ENCODE data around the gene KCNC2. TPM values are rescaled to one million over a fixed set of nuclear protein-coding genes. Genes with fewer than 3 reads are reported as not detected.

Gene KCNC2
- not detected for polyA plus RNA-seq (2012; ENCODE audit: missing spikeins)

GRCh38 chr12:75209812-75210138, at the start of gene KCNC2:
Gene KCNC2, minus strand, starts transcription at chr12:75209839.
- TF ChIP-seq POLR2AphosphoS5 (IDR thresholded peaks at IDR 0.05; ENCODE audit: low read depth, low read length) (no peak), POLR2A (IDR thresholded peaks at IDR 0.05; ENCODE audit: low read depth, low read length) (no peak), TAF1 (IDR thresholded peaks at IDR 0.05; ENCODE audit: borderline replicate concordance, low read depth, low read length) (no peak)
- FAIRE-seq (no peak), DNase-seq (ENCODE audit: insufficient read length) (no peak)

DNA sequence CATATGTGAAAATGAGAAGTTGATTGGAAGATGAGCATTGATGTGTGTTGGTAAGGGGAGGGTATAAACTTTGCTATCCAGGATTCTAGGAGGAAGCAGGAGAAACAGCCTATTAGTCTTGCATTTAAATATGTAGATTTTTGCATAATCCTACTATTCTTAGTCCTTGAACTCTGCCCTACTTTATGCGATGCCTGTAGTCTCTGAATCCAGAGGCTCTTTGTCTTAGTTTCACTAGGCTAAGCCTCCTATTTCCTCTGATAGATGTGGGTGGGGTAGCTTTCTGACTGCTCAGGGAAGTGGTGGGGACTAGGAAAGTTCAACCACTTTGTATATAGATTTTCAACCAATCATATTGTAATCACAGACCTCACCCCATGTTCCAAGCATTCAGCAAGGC, 49.5 kb upstream of the KCNC2 start:
- DNase-seq (ENCODE audit: insufficient read length) (no peak), FAIRE-seq (no peak)
- TF ChIP-seq POLR2AphosphoS5 (IDR thresholded peaks at IDR 0.05; ENCODE audit: low read depth, low read length) (no peak), TAF1 (IDR thresholded peaks at IDR 0.05; ENCODE audit: borderline replicate concordance, low read depth, low read length) (no peak), POLR2A (IDR thresholded peaks at IDR 0.05; ENCODE audit: low read depth, low read length) (no peak)

DNA sequence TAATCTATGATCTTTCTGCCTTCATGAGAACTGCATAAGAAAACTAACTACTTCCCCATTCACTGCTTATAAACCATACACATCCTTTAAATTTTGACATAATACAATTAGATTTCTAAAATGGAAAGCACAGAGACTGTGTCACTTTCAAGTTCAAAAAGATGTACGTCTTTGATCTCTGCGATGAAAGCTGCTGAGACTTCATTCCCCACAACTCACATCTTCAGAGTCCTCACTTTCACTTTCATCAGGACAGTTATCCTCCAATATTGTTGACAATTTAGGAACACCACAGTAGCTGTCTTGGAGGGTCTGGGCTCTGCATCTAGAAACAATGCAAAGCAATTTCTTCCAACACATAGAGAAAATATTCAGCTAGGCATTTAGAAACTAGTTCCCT, 47.9 kb upstream of the KCNC2 start:
- TF ChIP-seq TAF1 (IDR thresholded peaks at IDR 0.05; ENCODE audit: borderline replicate concordance, low read depth, low read length) (no peak), POLR2A (IDR thresholded peaks at IDR 0.05; ENCODE audit: low read depth, low read length) (no peak), POLR2AphosphoS5 (IDR thresholded peaks at IDR 0.05; ENCODE audit: low read depth, low read length) (no peak)
- DNase-seq (ENCODE audit: insufficient read length) (no peak), FAIRE-seq (no peak)

- no peak for TF ChIP-seq POLR2AphosphoS5 (IDR thresholded peaks at IDR 0.05; ENCODE audit: low read depth, low read length)
- TF ChIP-seq POLR2A (IDR thresholded peaks at IDR 0.05; ENCODE audit: low read depth, low read length): no peak
- TF ChIP-seq TAF1 (IDR thresholded peaks at IDR 0.05; ENCODE audit: borderline replicate concordance, low read depth, low read length): no peak
- FAIRE-seq (no peak), DNase-seq (ENCODE audit: insufficient read length) (no peak)
These were observed 35.5 kb upstream of the KCNC2 start for GRCh38 chr12:75245108-75245507.

DNA sequence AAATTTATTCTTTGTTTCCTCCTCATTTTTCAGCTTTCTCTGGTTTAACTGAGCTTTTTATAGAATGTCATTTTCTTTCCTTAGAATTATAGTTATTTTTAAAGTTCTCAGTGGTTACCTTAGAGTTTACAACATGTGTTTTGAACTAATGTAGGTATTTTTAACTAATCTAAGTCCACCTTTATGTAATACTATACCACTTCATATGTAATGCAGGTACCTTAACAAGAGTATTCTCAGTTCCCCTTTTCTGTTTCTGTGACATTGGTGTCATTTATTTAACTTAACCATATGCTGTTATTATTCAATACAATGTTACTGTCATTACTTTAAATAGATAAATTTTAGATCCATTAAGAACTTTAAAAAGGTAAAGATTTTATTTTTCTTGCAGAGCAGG, 30.3 kb upstream of the KCNC2 start:
- TF ChIP-seq POLR2AphosphoS5 (IDR thresholded peaks at IDR 0.05; ENCODE audit: low read depth, low read length): no peak
- TF ChIP-seq POLR2A (IDR thresholded peaks at IDR 0.05; ENCODE audit: low read depth, low read length): no peak
- TF ChIP-seq TAF1 (IDR thresholded peaks at IDR 0.05; ENCODE audit: borderline replicate concordance, low read depth, low read length): no peak
- FAIRE-seq: no peak
- no peak for DNase-seq (ENCODE audit: insufficient read length)

- no peak for DNase-seq (ENCODE audit: insufficient read length)
- TF ChIP-seq POLR2A (IDR thresholded peaks at IDR 0.05; ENCODE audit: low read depth, low read length) (no peak), TAF1 (IDR thresholded peaks at IDR 0.05; ENCODE audit: borderline replicate concordance, low read depth, low read length) (no peak), POLR2AphosphoS5 (IDR thresholded peaks at IDR 0.05; ENCODE audit: low read depth, low read length) (no peak)
- no peak for FAIRE-seq
These were observed 26.6 kb upstream of the KCNC2 start for GRCh38 chr12:75236206-75236605.

GRCh38 chr12:75227132-75227531, 17.5 kb upstream of the KCNC2 start:
- TF ChIP-seq POLR2A (IDR thresholded peaks at IDR 0.05; ENCODE audit: low read depth, low read length) (no peak), TAF1 (IDR thresholded peaks at IDR 0.05; ENCODE audit: borderline replicate concordance, low read depth, low read length) (no peak), POLR2AphosphoS5 (IDR thresholded peaks at IDR 0.05; ENCODE audit: low read depth, low read length) (no peak)
- FAIRE-seq (no peak), DNase-seq (ENCODE audit: insufficient read length) (no peak)

DNA sequence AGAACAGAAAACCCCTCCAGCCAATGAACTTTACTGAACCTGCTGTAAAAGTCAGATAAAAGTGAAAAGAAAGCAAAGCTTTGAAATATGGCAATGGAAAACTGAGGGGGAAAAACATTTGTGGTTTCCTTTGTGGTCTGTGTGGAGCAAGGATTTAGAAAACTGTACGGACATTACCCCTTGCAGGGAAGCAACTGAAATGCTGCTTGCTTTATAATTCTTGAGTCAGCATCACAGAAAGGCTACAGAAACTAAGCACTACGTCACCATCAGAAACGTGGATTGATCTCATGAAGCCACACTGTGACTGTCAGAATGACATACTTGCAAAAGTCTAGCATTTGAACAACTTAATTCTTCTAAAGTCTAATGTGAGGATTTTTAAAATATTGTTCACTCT, 2.4 kb upstream of the KCNC2 start:
- no peak for TF ChIP-seq POLR2AphosphoS5 (IDR thresholded peaks at IDR 0.05; ENCODE audit: low read depth, low read length)
- TF ChIP-seq TAF1 (IDR thresholded peaks at IDR 0.05; ENCODE audit: borderline replicate concordance, low read depth, low read length): no peak
- TF ChIP-seq POLR2A (IDR thresholded peaks at IDR 0.05; ENCODE audit: low read depth, low read length): no peak
- FAIRE-seq: no peak
- DNase-seq (ENCODE audit: insufficient read length): no peak

DNA sequence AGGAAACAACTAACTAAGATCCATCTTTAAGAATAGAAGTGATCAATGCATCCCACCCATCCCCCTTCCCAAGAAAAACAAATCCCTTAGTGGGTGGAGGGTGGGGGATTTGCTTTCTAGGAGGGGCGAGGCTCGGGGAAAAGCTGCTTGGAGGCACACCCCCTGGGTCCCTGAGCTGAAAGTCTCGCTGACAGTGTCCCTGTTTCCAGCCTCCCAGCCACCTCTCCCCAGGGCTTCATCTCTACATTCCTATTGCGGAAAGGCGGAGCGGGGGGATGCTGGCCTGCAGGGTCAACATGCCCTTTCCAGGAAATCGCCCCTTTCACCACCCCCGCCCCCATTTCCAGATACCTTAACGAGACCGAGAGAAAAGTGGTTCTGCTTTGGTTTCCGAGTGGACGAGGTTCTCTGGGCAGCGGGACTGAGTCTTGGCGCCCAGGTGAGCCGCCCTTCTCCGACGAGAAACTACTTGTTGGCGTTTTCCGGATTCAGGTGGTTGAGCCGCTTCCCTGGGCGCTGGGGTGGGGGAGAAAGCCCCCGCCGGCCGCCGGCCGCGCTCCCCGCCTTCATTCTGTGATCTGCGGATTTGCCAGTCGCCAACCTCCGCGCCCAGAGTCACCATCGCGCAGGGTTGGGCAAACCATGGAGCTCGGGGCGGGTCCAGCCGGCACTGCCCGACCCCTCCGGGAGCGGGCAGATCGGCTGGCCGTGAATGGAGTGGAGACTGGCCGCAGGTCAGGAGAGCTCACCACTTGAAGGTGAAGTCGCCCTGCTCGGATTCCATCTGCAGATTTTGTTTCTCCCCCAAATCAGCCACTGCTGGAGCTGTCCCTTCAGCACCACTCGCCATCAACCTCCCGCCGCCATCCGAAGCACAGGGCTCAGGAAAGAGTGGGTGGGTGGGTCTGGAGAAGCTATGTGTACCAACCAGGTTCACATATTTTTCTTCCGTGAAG, 505 bp downstream of the KCNC2 start:
- TF ChIP-seq POLR2A (IDR thresholded peaks at IDR 0.05; ENCODE audit: low read depth, low read length) (no peak), POLR2AphosphoS5 (IDR thresholded peaks at IDR 0.05; ENCODE audit: low read depth, low read length) (no peak), TAF1 (IDR thresholded peaks at IDR 0.05; ENCODE audit: borderline replicate concordance, low read depth, low read length) (no peak)
- FAIRE-seq: no peak
- DNase-seq (ENCODE audit: insufficient read length): no peak

GRCh38 chr12:75207338-75208083, 2.1 kb downstream of the KCNC2 start:
- TF ChIP-seq POLR2AphosphoS5 (IDR thresholded peaks at IDR 0.05; ENCODE audit: low read depth, low read length) (no peak), POLR2A (IDR thresholded peaks at IDR 0.05; ENCODE audit: low read depth, low read length) (no peak), TAF1 (IDR thresholded peaks at IDR 0.05; ENCODE audit: borderline replicate concordance, low read depth, low read length) (no peak)
- no peak for FAIRE-seq
- no peak for DNase-seq (ENCODE audit: insufficient read length)

DNA sequence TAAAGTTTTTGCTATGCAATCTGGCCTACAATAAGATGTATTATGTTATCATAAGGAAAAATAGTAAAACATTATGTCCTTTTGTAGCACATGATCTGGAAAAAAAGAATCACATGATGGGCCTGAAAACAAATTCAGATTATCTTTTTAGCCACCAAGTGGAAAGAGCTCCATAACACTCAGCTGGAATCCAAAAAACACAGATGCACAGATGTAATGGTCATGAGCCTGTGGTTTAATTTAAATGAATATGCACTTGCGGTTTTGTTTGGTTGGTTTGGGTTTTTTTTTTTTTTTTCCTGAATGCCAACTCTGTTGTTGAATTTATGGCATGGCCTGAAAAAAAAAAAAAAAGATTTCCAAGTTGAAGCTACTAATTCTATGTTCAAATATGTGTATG, 4.1 kb downstream of the KCNC2 start:
- no peak for TF ChIP-seq TAF1 (IDR thresholded peaks at IDR 0.05; ENCODE audit: borderline replicate concordance, low read depth, low read length)
- TF ChIP-seq POLR2AphosphoS5 (IDR thresholded peaks at IDR 0.05; ENCODE audit: low read depth, low read length): no peak
- TF ChIP-seq POLR2A (IDR thresholded peaks at IDR 0.05; ENCODE audit: low read depth, low read length): no peak
- FAIRE-seq (no peak), DNase-seq (ENCODE audit: insufficient read length) (no peak)

All from GM12892 (cell line).